ENCODE data around the gene RFX3. TPM values are rescaled to one million over a fixed set of nuclear protein-coding genes. Genes with fewer than 3 reads are reported as not detected.
A peak's percentile ranks its signal among the peaks of the same experiment; 100 is the strongest.

The RFX3 gene
- total RNA-seq, 8 experiments from 2014 or later: 2.1 to 37.1 (median 20.8) TPM

GRCh38 chr9:3482578-3482977, 43.2 kb downstream of the RFX3 start:
- WGBS, 10 experiments: 68 to 100% (median 94%) methylated on average over 1 to 2 of the region's 2 CpGs
- H3K4me1 ChIP-seq (replicated peaks in 1 of 2): no peaks in the 10 kb centered on the region
- no peak for ATAC-seq (replicated peaks in 6 of 8)
- no peak overlapping the region for H3K27ac ChIP-seq
- in situ Hi-C loops (cut with MboI; ENCODE audit: low pct_unique_long_range_greater_than_20kb in 2 of 9, low sequenced_read_pairs in 9 of 9, unreplicated experiment in 9 of 9): no loop called here
- no peak overlapping the region for H3K4me3 ChIP-seq

DNA sequence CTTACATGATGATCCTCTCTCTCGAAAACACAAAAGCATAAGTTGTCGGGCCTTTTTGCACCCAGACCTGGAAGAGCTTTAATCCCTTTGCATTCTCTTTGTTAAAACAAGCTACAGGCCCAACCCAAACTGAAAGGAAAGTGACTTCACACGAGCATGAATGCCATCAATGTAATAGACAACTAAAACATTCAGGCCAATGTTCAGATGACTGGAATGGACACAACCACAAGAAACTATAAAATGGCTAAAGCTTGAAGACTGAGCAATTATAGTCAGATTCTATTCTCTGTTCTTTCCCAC, 45.5 kb downstream of the RFX3 start:
- no peak overlapping the region for H3K4me3 ChIP-seq
- in situ Hi-C loops (cut with MboI; ENCODE audit: low pct_unique_long_range_greater_than_20kb in 2 of 9, low sequenced_read_pairs in 9 of 9, unreplicated experiment in 9 of 9): no loop called here
- ATAC-seq (replicated peaks in 6 of 8): no peak
- H3K4me1 ChIP-seq (replicated peaks in 1 of 2): no peaks in the 10 kb centered on the region
- no peak overlapping the region for H3K27ac ChIP-seq
- 20 to 100% (median 69%) methylated on average over 1 to 3 of the region's 3 CpGs for WGBS, 10 experiments

DNA sequence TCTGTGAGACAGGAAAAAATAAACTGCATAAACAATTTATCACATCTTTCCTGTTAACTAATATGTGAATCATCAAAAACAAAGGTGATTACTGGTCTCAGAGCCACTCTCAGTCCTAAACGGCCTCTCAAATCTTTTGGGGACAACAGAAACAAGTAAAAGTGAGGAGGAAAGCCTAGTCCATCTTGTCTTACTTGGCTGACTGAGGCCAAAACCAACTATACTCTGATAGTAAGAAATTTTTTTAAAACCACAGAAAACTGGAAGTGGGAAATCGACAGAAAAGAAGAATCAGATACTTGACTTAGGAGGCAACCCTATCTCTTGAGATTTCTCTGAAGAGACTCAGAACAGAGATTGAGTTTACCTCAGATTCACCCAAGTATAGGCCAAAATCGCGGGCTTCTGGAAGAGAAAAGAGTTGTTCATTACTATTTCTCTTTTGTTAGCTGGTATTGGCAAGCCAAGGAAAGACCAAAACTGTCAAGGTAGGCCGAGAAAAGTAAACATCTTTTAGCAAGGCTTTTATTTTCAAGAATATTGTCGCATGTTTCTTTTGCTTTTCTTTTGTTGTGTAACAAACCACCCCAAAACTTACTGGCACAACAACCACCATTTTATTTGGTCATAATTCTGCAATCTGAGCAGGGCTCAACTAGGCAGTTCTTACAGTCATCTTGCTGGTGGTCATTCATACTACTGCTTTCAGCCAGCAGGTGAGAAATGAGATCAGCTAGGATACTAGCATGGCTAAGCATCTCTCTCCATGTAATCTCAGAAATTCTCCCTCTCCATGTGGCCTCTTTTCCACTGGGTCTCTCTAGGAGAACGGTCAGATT, 46.1 kb downstream of the RFX3 start:
- no peak for ATAC-seq (replicated peaks in 6 of 8)
- Histone ChIP-seq H3K27ac (no peak overlapping the region), H3K4me3 (no peak overlapping the region), H3K4me1 (replicated peaks in 1 of 2) (no peaks in the 10 kb centered on the region)
- in situ Hi-C loops (cut with MboI; ENCODE audit: low pct_unique_long_range_greater_than_20kb in 2 of 9, low sequenced_read_pairs in 9 of 9, unreplicated experiment in 9 of 9): no loop called here
- 83 to 100% (median 96%) methylated on average over 2 to 7 of the region's 7 CpGs for WGBS, 10 experiments

DNA sequence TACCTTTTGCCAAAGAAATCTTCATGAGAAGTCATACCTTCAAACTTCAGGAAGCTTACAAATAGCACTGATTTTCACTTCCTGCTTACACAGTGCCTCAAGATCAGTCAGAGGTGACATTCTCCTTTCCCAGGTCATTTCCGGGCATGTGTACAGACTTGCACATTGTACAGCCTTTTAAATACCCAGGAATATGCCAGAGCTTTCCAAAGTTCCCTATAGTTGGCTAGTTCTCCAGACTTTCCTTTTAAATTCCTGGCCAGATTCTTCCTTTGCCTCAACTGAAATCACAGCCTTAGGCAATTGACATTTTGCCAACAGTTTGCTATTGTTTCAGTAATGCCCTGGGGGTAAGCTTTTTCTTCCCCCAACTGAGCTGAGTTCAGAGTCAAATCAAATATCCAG, 47.2 kb downstream of the RFX3 start:
- Histone ChIP-seq H3K4me3 (no peak overlapping the region), H3K4me1 (replicated peaks in 1 of 2) (no peaks in the 10 kb centered on the region), H3K27ac (no peak overlapping the region)
- 88 to 100% (median 100%) methylated on average over 1 of the region's 1 CpG for WGBS, 10 experiments
- no peak for ATAC-seq (replicated peaks in 6 of 8)
- in situ Hi-C loops (cut with MboI; ENCODE audit: low pct_unique_long_range_greater_than_20kb in 2 of 9, low sequenced_read_pairs in 9 of 9, unreplicated experiment in 9 of 9): no loop called here

GRCh38 chr9:3477236-3477834, 48.5 kb downstream of the RFX3 start:
- H3K27ac ChIP-seq: no peak overlapping the region
- WGBS, 10 experiments: 83 to 100% (median 99%) methylated on average over 1 to 4 of the region's 4 CpGs
- in situ Hi-C loops (cut with MboI; ENCODE audit: low pct_unique_long_range_greater_than_20kb in 2 of 9, low sequenced_read_pairs in 9 of 9, unreplicated experiment in 9 of 9): no loop called here
- ATAC-seq (replicated peaks in 6 of 8): no peak
- H3K4me1 ChIP-seq (replicated peaks in 1 of 2): no peaks in the 10 kb centered on the region
- no peak overlapping the region for H3K4me3 ChIP-seq

DNA sequence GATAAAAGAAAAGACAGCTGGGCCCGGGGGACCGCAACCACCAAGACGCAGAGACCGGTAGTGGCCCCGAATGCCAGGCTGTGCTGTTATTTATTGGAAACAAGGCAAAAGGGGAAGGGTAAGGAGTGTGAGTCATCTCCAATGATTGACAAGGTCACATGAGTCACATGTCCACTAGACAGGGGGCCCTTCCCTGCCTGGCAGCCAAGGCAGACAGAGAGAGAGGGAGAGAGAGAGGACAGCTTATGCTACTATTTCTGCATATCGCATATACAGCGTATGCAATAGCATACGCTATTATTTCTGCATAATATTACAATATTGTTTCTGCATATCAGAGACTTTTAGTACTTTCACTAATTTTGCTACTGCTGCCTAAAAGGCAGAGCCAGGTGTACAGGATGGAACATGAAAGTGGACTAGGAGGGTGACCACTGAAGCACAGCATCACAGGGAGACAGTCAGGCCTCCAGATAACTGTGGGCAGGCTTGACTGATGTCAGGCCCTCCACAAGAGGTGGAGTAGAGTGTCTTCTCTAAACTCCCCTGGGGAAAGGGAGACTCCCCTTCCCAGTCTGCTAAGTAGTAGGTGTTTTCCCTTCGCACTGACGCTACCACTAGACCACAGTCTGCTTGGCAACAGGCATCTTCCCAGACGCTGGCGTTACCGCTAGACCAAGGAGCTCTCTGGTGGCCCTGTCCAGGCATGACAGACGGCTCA, 50.3 kb downstream of the RFX3 start:
- no peaks in the 10 kb centered on the region for H3K4me1 ChIP-seq (replicated peaks in 1 of 2)
- in situ Hi-C loops (cut with MboI; ENCODE audit: low pct_unique_long_range_greater_than_20kb in 2 of 9, low sequenced_read_pairs in 9 of 9, unreplicated experiment in 9 of 9): no loop called here
- H3K27ac ChIP-seq: no peak overlapping the region
- H3K4me3 ChIP-seq: no peak overlapping the region
- peak in 6 of 8 experiments; percentile 48 to 85 (median 64) for ATAC-seq (replicated peaks in 6 of 8)
- 13 to 100% (median 92%) methylated on average over 1 to 10 of the region's 14 CpGs for WGBS, 10 experiments

- Histone ChIP-seq H3K4me3 (no peak overlapping the region), H3K27ac (no peak overlapping the region), H3K4me1 (replicated peaks in 1 of 2) (no peaks in the 10 kb centered on the region)
- in situ Hi-C loops (cut with MboI; ENCODE audit: low pct_unique_long_range_greater_than_20kb in 2 of 9, low sequenced_read_pairs in 9 of 9, unreplicated experiment in 9 of 9): loop anchor here in 1 of 9 experiments (25.0 kb wide), 1 partner anchor 237 kb away; no protein-coding TSS in a partner anchor
- ATAC-seq (replicated peaks in 6 of 8): no peak
- WGBS, 10 experiments: 93 to 100% (median 100%) methylated on average over 1 to 2 of the region's 2 CpGs; no CpG with 5 or more reads in 2 of the 10 experiments
These were observed 51.0 kb downstream of the RFX3 start for GRCh38 chr9:3474821-3475220.

DNA sequence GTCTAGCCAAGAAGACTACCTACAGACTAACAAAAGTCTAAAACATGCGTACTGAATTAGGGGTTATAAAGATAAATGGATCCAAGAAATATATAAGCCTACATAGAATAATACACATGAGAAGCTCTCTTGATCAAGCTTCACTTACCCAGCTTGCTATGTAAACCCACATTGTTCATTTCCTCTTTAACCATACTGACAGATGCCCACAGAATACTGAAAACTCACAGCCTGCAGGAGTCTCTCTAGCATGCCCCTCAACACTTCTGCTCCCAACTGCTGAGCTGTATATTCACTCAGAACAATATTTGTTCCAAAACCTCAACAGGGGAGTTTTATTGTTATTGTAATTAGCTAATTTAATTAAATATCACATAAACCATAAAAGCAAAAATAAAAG, 52.4 kb downstream of the RFX3 start:
- WGBS, 10 experiments: 43 to 100% (median 100%) methylated on average over 1 of the region's 1 CpG; no CpG with 5 or more reads in 2 of the 10 experiments
- in situ Hi-C loops (cut with MboI; ENCODE audit: low pct_unique_long_range_greater_than_20kb in 2 of 9, low sequenced_read_pairs in 9 of 9, unreplicated experiment in 9 of 9): loop anchor here in 1 of 9 experiments (25.0 kb wide), 1 partner anchor 239 kb away; no protein-coding TSS in a partner anchor
- no peak overlapping the region for H3K4me3 ChIP-seq
- no peak overlapping the region for H3K27ac ChIP-seq
- peaks cover under 1 to 5% of the 10 kb centered on the region in 2 donors for H3K4me1 ChIP-seq (replicated peaks in 1 of 2)
- ATAC-seq (replicated peaks in 6 of 8): peak in 1 of 8 experiments; percentile 57

- H3K27ac ChIP-seq: no peak overlapping the region
- H3K4me3 ChIP-seq: no peak overlapping the region
- H3K4me1 ChIP-seq (replicated peaks in 1 of 2): peaks cover 4 to 8% of the 10 kb centered on the region in 2 donors
- in situ Hi-C loops (cut with MboI; ENCODE audit: low pct_unique_long_range_greater_than_20kb in 2 of 9, low sequenced_read_pairs in 9 of 9, unreplicated experiment in 9 of 9): loop anchor here in 1 of 9 experiments (25.0 kb wide), 1 partner anchor 240 kb away; no protein-coding TSS in a partner anchor
- 71 to 100% (median 83%) methylated on average over 1 to 2 of the region's 3 CpGs; no CpG with 5 or more reads in 4 of the 10 experiments for WGBS, 10 experiments
- ATAC-seq (replicated peaks in 6 of 8): no peak
These were observed 53.9 kb downstream of the RFX3 start for GRCh38 chr9:3471883-3472282.

GRCh38 chr9:3468421-3469205, 57.2 kb downstream of the RFX3 start:
- Histone ChIP-seq H3K27ac (no peak overlapping the region), H3K4me3 (no peak overlapping the region), H3K4me1 (replicated peaks in 1 of 2) (peaks cover 4 to 8% of the 10 kb centered on the region in 2 donors)
- 56 to 81% (median 70%) methylated on average over 3 to 4 of the region's 4 CpGs for WGBS, 10 experiments
- no peak for ATAC-seq (replicated peaks in 6 of 8)
- in situ Hi-C loops (cut with MboI; ENCODE audit: low pct_unique_long_range_greater_than_20kb in 2 of 9, low sequenced_read_pairs in 9 of 9, unreplicated experiment in 9 of 9): loop anchor here in 1 of 9 experiments (25.0 kb wide), 1 partner anchor 244 kb away; no protein-coding TSS in a partner anchor

GRCh38 chr9:3467593-3468219, 58.1 kb downstream of the RFX3 start:
- in situ Hi-C loops (cut with MboI; ENCODE audit: low pct_unique_long_range_greater_than_20kb in 2 of 9, low sequenced_read_pairs in 9 of 9, unreplicated experiment in 9 of 9): loop anchor here in 1 of 9 experiments (25.0 kb wide), 1 partner anchor 245 kb away; no protein-coding TSS in a partner anchor
- Histone ChIP-seq H3K4me3 (no peak overlapping the region), H3K27ac (no peak overlapping the region), H3K4me1 (replicated peaks in 1 of 2) (peaks cover 4 to 8% of the 10 kb centered on the region in 2 donors)
- peak; percentile 61 to 100 (median 94) for ATAC-seq (replicated peaks in 6 of 8)
- WGBS, 10 experiments: 44 to 100% (median 61%) methylated on average over 1 to 4 of the region's 4 CpGs; no CpG with 5 or more reads in 3 of the 10 experiments

- Histone ChIP-seq H3K4me3 (no peak overlapping the region), H3K27ac (no peak overlapping the region), H3K4me1 (replicated peaks in 1 of 2) (peaks cover 4 to 9% of the 10 kb centered on the region in 2 donors)
- in situ Hi-C loops (cut with MboI; ENCODE audit: low pct_unique_long_range_greater_than_20kb in 2 of 9, low sequenced_read_pairs in 9 of 9, unreplicated experiment in 9 of 9): loop anchor here in 1 of 9 experiments (25.0 kb wide), 1 partner anchor 248 kb away; no protein-coding TSS in a partner anchor
- no peak for ATAC-seq (replicated peaks in 6 of 8)
- 54 to 100% (median 88%) methylated on average over 3 to 6 of the region's 6 CpGs for WGBS, 10 experiments
These were observed 61.7 kb downstream of the RFX3 start for GRCh38 chr9:3464033-3464638.
